Fibroblast of skin of left biceps (primary cell): ENCODE results near the gene CAVIN1.
"Not testable (repeated sequence)": the region's sequence is repeated elsewhere in the genome, so short reads cannot be mapped to it uniquely, and the experiment has no call there.

Experiments used
- DNase-seq, 2 experiments: peaks; one replicate each; pipeline ENCODE4 v3.0.0-alpha.2; 2013; ENCODE audit warnings: low read depth in 2 of 2

Gene CAVIN1, protein sequence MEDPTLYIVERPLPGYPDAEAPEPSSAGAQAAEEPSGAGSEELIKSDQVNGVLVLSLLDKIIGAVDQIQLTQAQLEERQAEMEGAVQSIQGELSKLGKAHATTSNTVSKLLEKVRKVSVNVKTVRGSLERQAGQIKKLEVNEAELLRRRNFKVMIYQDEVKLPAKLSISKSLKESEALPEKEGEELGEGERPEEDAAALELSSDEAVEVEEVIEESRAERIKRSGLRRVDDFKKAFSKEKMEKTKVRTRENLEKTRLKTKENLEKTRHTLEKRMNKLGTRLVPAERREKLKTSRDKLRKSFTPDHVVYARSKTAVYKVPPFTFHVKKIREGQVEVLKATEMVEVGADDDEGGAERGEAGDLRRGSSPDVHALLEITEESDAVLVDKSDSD

DNA sequence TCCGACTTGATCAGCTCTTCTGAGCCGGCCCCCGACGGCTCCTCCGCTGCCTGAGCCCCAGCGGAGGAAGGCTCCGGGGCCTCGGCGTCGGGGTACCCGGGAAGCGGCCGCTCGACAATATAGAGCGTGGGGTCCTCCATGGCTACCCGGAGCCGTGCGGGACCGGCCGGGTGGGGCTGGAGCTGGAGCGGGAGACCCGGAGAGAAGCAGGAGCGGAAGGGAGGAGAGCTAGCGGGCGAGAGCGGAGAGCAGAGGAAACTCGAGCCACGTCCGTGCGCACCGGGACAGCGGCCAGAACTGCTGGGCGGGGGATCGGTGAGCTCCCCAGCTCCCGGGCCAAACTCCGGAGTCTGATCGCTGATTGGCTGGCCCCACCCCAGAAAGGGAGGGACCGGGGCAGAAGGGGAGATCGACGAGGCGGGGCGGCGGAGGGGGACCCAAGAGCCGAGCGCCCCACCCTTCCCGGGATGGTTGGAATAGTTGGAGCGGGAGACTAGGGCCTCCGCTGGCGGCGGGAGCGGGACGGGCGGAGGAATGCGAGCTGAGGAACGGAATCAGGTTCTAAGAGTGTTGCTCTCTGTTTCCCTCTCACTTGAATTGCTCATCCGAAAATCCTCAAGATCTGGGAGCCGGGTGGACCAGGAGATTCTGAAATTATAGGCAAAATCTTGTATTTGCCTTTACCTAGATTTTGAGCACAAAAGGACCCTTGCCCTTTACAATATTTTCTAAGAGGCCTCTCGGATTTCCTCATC is at the start of gene CAVIN1:
CAVIN1 (minus strand) TSS at position 299 of the 755 bp plus-strand sequence; CDS start at position 140, 159 bp downstream.
- DNase-seq, result peak; percentile 98 to 99

DNA sequence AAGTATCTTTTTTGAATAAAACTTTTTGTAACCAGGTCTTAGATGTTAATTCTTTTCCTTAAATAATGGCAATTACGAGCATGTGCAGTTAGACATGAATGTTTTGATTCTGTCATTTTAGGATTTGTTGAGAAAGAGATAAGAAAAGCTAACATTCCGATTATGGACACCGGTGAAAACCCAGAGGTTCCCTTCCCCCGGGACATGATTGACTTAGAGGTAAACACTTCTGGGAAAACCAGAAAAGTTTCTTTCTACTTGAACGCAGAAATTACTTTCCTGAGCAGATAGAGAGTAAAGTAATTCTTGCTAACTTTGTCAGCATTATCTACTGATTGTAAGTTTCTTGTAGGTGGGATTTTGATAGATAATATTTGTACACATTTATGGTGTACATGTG is 44.8 kb upstream of the CAVIN1 start:
- no peak for DNase-seq

DNA sequence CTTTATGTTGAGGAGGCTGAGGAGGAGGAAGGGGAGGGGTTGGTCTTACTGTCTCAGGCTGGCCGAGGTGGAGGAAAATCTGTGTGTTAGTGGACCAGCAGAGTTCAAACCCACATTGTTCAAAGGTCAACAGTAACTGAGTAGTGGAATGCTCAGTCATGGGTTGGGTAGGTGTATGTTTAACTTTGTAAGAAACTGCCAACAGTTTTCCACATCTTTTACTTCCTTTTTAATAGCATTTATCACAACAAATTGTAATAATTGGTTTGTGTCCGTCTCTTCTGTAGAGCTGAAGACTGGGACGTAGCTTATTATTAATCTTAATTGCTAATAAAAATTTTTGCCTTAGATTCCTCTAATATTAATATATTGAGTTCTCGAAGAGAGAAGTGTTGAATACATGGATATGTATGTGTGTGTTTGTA is 40.9 kb upstream of the CAVIN1 start:
- no peak for DNase-seq

DNA sequence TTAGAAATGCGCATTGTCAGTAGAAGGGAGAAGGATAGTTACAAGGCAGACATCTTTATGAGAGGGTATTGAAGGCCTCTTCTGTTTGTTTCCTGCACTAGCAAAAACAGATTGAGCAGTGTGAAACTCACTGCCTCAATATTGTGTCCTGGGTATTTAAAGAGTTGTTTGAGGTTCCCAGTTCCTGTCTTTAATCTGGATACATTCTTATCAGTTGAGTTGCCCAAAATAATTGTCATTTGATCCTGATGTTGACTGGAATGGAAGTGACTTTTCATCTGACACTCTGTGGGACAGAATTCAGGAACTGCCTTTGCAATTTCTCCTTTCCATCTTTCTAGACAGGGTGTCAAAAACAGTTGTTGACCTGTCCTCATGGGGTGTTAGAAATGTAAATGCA is 37.3 kb upstream of the CAVIN1 start:
- no peak for DNase-seq

DNA sequence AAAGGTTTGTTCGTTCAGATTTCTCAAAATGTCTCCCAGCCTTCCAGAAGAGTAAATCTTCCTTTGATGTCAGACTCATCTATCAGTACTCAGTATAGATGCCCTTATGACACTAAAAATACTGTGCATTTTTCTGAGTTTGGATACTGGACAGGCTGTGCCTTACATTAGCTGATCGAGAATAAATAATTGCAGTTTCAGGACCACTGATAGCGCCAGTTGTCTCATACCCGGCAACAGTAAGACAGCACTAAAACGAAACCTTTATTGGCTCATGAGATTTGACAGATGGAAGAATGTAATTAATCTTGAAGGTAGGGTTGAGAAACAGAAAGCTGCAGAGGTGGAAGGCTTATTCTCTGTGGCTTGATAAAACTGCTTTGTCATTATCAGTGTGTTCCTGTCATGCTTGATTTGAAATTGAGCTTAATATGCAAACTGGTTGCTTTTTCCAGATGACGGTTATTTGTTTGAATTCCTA is 36.8 kb upstream of the CAVIN1 start:
- no peak for DNase-seq

DNA sequence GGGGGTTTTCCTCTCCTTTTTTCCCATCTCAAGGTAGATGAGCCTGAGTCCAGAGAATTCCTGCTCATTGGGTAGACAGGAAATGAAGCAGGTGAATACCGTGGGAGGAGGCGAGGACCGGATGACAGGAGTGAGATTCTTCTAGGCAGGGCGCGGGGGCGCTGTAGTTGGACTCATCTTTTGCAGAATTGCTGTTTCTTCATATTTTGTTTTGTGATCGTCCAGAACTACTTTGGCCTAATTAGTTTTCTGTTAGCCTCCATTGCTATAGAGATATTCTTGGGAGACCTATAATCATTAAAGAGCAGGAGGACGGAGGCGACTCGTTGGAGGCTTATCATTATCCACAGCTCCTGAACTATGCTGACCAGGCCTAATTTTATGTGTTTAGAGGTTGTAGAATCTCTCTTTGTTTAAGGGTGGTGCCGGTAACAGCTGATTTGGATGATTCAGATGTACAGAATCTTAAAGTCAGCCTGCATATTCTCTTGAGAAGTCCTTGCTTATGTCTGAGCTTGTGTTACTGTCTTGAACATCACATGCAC is 36.3 kb upstream of the CAVIN1 start:
- no peak for DNase-seq

DNA sequence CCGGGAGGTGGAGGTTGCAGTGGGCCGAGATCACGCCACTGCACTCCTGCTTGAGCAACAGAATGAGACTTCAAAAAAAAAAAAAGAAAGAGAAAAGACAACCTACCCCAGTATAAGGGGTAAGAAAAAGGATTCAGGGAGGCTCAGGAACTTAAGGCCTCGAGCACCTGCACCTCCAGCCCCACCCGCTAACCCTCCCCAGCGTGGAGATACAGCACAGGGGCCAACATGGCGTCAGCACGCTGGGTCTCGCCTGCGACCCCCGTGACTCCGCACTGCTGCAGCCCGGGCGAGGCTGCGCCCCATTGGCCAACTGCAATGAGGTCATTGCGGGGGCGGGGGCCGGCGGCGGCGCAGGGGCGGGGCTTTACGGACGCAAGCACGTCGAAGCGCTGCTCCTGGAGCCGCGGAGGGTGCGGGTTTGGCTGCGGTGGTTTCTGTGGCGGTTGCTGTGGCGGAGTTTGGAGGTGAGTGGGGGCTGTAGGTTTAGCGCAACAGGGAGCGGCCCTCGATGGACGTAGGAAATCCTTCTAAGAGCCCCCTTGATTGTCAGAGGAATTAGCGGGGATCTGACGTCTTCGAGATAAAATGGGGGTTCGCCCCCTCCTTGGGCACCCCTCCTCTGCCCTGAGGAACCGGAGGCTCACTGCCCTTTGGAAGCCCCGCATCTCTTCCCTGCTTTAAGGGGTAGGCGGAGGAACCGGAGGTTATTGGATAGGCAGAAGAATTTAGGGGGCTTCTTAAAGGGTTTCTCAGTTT is 35.6 kb upstream of the CAVIN1 start, which contains the start of gene ATP6V0A1:
ATP6V0A1 (plus strand) TSS at position 382 of the 759 bp plus-strand sequence. CDS start 2,017 bp downstream, outside the sequence.
- peak in 1 of 2 experiments; percentile 44 for DNase-seq

DNA sequence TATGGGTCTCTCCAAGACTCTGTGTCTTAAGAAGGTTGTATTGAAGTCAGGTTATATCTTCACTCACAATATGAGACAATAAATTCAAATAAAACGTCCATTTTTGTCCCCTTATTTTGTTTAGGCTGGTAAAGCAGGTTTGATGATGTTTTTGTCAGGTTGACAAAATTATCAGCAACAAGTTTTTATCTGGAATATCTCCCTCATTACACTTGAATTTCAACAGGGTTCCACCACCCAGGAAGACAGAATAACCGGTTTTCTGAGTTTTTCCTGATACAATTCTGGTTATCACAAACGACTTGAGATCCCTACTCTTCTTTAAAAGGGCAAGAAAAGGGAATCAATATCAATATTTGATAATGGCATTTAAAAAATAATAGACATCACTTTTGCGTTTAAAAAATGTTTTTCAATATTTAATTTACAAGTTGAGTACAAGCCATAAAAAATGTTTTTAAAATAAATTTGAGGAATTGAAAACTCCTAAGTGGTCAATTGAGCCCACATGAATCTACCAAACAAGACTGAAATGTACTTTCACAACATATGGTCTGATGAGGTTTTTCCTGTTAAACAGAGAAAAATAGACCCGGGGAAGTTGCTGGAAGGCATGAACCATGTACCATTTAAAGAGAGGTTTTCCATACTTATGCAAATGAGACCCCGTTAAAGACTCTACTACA is 34.2 kb upstream of the CAVIN1 start:
- no peak for DNase-seq

DNA sequence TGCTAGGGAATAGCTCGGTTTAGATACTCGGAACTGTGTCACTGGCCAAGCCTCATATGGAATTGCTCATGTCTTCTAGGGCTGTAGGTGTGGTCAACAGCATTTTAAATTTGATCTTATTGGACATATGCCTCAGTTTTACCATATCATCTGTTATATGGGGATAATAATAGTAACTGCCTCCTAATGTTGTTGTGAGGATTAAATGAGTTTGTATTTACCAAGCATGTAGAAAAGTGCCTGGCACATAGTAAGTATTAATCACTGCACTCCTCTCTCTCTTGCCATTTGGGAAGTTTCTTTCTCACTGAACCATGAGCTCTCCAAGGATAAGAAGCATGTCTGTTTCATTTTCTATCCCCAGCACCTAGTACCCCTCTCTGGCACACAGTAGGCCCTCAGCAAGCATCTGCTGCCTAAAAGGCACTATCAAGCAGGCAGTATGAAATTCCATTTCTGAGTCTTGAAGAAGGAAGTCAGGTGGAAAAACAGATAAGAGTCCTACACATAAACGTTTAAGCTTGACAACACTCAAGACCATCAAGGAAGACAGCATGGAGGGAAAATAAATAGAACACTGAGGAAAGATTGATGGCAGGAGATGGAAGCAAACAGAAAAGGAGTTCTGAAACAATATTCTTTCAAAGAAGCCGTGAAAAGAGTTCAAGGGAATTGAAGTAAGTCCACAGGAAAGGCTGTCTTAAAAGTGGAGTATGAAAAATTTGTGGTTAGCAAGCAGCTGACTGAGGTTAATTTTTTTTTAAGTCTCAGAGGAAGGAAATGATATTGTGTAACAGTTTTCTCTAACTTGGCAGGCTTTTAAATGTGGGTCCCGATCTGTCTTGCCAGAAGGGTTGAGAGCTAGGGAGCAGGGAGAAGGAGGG is 33.4 kb upstream of the CAVIN1 start:
- peak in 1 of 2 experiments; percentile 56 for DNase-seq

DNA sequence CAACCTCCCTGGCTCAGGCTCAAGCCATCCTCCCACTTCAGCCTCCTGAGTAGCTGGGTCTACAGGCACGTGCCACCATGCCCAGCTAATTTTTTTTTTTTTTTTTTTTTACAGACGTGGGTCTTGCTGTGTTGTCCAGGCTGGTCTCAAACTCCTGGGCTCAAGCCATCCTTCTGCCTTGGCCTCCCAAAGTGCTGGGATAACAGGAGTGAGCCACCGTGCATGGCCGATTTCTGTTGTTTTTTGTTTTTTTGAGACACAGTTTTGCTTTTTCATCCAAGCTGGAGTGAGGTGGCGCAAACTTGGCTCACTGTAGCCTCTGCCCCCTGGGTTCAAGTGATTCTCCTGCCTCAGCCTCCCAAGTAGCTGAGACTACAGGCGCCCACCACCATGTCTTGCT is 31.9 kb upstream of the CAVIN1 start:
- not testable (repeated sequence) for DNase-seq

DNA sequence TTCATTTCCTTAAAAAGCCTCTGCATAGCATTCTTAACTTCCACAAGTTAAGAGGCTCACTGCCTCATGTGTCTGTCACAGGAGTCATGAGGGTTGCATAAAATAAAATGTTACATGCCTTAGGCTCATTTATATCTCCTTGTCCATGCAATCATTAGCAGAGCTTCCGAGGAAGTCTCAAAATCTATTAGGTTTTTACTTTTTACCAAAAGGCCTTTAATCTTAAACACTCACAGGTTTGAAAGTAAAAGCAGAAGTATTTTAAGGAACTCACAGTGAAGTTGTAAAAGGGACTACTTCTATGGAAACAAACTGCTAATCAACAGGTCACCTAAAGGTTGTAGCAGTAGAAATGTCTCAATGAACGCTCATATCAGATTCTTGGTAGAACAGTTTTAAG is 30.4 kb upstream of the CAVIN1 start:
- no peak for DNase-seq

DNA sequence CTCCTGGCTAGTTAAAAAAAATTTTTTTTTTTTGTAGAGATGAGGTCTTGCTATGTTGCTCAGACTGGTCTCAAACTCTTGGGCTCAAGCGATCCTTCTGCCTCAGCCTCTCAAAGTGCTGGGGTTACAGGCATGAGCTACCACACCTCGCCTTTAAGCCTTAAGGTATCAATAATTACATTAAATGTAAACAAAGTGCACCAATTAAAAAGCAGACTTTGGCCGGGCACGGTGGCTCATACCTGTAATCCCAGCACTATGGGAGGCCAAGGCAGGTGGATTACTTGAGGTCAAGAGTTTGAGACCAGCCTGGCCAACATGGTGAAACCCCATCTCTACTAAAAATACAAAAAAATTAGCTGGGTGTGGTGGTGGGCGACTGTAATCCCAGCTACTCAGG is 28.2 kb upstream of the CAVIN1 start:
- DNase-seq, result not testable (repeated sequence)

DNA sequence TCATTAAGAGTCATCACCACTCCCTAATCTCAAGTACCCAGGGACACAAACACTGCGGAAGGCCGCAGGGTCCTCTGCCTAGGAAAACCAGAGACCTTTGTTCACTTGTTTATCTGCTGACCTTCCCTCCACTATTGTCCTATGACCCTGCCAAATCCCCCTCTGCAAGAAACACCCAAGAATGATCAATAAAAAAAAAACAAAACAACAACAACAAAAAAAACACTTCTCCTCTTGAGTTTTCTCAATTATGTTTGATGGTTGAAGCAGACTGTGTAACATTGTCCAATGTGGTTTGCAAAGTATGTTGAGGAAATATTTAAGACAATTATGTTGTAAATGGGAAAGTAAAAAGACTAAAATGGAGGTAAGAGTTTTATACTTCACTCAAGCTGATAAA is 26.8 kb upstream of the CAVIN1 start:
- DNase-seq, result not testable (repeated sequence)

DNA sequence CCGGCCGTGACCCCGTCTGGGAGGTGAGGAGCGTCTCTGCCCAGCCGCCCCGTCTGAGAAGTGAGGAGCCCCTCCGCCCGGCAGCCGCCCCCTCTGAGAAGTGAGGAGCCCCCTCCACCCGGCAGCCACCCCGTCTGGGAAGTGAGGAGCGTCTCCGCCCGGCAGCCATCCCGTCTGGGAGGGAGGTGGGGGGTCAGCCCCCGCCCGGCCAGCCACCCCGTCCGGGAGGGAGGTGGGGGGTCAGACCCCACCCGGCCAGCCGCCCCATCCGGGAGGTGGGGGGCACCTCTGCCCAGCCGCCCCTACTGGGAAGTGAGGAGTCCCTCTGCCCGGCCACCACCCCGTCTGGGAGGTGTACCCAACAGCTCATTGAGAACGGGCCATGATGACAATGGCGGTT is 26.1 kb upstream of the CAVIN1 start:
- not testable (repeated sequence) for DNase-seq

DNA sequence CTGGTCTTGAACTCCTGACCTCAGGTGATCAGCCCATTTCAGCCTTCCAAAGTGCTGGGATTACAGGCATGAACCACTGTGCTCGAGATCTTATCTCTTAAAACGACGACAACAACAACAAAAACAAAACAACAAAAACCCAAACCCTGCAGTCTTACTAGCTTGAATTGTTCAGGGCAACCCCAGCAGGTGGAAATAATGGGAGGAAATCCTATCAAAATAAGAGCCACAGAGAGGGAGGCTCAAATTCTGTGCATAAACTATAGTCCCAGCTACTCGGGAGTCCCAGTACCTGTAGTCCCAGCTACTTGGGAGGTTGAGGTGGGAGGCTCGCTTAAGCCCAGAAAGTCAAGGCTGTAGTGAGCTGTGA is 19.1 kb upstream of the CAVIN1 start:
- DNase-seq, result no peak

DNA sequence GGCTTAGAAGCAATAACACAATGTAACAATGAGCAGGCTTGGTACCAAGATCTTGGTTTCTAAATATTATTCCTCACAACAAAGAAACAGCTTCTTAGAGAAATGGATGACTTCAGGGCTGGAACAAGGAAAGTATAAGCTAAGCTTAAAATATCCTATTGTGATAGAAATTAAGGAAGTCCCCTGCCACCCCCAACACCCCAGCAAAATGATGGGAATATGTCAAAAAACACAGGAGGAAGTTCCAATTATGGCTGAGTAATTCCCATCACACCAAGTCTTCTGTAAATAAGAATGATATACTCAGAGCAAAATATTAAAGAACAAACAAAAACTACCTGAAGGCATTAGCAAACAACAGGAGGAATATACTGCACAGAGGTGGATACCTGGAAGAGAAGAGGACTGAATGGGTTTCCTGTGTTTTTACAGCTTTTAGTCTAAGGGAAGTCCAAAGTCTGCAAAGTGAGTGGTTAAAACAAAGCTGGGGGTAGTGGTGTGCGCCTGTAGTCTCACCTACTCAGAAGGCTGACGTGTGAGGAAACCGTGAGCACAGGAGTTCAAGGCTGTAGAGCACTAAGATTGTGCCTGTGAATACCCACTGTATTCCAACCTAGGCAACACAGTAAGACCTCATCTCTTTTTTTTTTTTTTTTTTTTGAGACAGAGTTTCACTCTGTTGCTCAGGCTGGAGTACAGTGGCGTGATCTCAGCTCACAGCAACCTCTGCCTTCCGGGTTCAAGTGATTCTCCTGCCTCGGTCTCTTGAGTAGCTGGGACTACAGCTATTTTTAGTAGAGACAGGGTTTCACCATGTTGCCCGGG is 18.5 kb upstream of the CAVIN1 start:
- DNase-seq, result no peak

DNA sequence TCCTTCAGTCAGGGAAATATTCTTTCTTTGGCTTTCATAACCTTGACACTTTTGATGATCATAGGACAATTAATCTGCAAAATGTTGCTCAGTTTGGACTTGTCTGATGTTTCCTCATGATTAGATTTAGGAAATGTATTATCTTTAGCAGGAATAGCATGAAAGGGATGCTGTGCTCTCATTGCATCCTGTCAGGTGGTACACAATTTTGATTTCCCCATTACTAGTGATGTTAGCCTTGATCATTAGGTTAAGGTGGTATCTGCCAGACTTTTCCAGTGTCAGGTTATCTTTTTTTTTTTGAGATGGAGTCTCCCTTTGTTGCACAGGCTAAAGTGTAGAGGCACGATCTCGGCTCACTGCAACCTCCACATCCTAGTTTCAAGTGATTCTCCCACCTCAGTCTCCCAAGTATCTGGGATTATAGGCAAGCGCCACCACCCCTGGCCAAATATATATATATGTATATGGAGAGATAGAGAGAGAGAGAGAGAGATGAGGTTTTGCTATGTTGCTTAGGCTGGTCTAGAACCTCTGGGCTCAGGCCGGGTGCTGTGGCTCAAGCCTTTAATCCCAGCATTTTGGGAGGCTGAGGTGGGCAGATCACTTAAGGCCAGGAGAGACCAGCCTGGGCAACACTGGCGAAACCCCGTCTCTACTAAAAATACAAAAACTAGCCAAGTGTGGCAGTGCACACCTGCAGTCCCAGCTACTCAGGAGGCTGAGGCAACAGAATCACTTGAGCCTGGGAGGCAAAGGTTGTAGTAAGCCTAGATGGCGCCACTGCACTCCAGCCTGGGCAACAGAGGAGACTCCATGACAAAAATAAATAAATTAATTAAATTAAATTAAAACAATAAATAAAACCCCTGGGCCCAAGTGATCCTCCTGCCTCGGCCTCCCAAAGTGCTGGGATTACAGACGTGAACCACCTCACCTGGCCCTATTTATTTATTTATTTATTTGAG is 15.8 kb upstream of the CAVIN1 start:
- DNase-seq, result no peak

DNA sequence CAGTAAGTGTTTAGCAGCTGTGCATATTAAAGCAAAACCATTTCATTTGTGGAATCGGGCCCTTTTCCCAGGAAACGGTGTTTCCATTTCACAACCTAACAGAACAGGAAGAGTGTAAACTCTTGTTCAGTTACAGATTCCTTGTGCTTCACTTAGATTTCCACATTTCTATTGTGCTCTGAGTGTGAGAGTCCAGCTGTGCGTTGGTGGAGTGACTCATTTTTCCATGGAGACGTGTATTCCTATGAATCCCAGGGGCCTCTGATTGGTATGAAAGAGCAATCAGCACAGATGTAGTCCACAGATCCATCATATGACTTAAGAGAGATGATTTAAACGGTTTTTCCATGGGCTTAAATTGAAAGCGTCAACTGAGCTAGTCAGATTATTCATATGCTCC is 13.3 kb upstream of the CAVIN1 start:
- peak; percentile 98 for DNase-seq
